ENCODE data around the gene BTRC. TPM values are rescaled to one million over a fixed set of nuclear protein-coding genes. Genes with fewer than 3 reads are reported as not detected.

The BTRC gene
- total RNA-seq = 11.8 and 19.4 TPM in 2 replicates

DNA sequence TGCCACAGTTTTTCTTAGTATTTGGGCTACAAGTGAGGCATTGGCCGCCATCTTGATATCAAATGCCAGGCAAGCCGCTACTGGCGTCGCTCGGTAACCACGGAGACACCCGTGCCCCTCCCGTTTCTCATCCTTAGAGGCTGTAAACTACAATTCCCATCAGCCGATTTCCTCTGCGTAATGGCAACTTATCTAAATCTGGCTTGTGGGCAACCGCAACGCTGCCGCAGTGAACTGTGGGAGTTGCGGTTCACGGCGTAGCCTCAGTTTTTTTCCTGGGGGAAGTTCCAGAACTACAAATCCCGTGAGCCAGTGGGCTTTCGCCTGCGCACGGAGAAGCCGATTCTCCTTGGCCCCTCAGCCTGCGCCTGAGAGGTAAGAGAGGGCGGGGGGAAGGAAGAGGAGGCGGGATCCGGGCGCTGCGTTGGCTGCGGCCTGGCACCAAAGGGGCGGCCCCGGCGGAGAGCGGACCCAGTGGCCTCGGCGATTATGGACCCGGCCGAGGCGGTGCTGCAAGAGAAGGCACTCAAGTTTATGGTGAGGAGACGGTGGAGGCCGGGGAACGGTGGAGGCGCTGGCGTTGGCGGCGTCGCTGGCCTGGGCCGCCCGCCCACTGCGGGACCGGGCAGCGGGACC lies at the start of gene BTRC:
BTRC (plus strand) TSS at position 474 of the 636 bp plus-strand sequence; CDS start at position 490, 16 bp downstream.
- Mint-ChIP-seq H3K27me3 (peaks cover 18% of the 10 kb centered on the region), H3K36me3 (ENCODE audit: low read depth) (peaks cover 12% of the 10 kb centered on the region), H3K27ac (peak within 1 kb of the TSS; percentile 90), H3K4me3 (peak within 1 kb of the TSS; percentile 99), H3K9me3 (no peaks in the 10 kb centered on the region), H3K4me1 (peaks cover 24% of the 10 kb centered on the region)
- ATAC-seq (ENCODE audit: low read depth) (peak; percentile 96), DNase-seq (peak; percentile 89)
- ChIA-PET CTCF (no interaction called here), POLR2A (interaction anchor here (0.6 to 1.0 kb wide), 2 partner anchors 51 to 1742 kb away, joined by 3 read pairs; no protein-coding TSS in a partner anchor)
- TF ChIP-seq, protein P1, sequence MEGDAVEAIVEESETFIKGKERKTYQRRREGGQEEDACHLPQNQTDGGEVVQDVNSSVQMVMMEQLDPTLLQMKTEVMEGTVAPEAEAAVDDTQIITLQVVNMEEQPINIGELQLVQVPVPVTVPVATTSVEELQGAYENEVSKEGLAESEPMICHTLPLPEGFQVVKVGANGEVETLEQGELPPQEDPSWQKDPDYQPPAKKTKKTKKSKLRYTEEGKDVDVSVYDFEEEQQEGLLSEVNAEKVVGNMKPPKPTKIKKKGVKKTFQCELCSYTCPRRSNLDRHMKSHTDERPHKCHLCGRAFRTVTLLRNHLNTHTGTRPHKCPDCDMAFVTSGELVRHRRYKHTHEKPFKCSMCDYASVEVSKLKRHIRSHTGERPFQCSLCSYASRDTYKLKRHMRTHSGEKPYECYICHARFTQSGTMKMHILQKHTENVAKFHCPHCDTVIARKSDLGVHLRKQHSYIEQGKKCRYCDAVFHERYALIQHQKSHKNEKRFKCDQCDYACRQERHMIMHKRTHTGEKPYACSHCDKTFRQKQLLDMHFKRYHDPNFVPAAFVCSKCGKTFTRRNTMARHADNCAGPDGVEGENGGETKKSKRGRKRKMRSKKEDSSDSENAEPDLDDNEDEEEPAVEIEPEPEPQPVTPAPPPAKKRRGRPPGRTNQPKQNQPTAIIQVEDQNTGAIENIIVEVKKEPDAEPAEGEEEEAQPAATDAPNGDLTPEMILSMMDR (IDR thresholded peaks at IDR 0.05) = no peak
- intact Hi-C loops (cut with micrococcal nuclease) = loop anchor here (1.0 to 10.0 kb wide), 10 partner anchors 211 to 1388 kb away; partner anchors contain the start of genes ACTR1A, DPCD, FBXW4 and GBF1

DNA sequence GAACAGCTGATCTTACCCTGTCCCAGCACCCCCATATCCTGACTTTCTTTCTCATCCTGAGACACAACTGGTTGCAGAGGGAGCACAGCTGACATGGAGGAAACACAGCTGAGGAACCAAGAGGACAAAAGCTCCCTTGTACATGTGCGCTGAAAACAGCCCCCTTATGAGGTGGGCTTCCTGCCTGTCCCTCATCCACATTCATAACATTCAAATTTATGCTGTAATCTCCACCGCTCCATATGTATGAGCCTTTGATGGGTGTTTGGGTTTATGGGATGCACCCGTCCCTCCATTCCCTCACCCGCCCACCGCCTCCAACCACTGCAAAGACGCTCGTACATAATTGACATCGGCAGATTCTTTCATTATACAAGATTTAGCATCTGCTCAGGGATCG lies 49.6 kb upstream of the BTRC start:
- H3K9me3 Mint-ChIP-seq = no peaks in the 10 kb centered on the region
- peaks cover 60% of the 10 kb centered on the region for H3K27me3 Mint-ChIP-seq
- intact Hi-C loops (cut with micrococcal nuclease) = no loop called here
- no peaks in the 10 kb centered on the region for H3K36me3 Mint-ChIP-seq (ENCODE audit: low read depth)
- H3K4me1 Mint-ChIP-seq = no peaks in the 10 kb centered on the region
- DNase-seq (no peak), ATAC-seq (ENCODE audit: low read depth) (no peak)
- no peak overlapping the region for H3K27ac Mint-ChIP-seq
- ChIA-PET CTCF (no interaction called here), POLR2A (no interaction called here)
- TF ChIP-seq, protein P1 (IDR thresholded peaks at IDR 0.05) = no peak
- H3K4me3 Mint-ChIP-seq = no peak overlapping the region

- CTCF ChIA-PET = no interaction called here
- Mint-ChIP-seq H3K36me3 (ENCODE audit: low read depth) (no peaks in the 10 kb centered on the region), H3K27me3 (peaks cover 62% of the 10 kb centered on the region), H3K4me1 (peaks cover 2% of the 10 kb centered on the region), H3K9me3 (no peaks in the 10 kb centered on the region), H3K27ac (no peak overlapping the region), H3K4me3 (no peak overlapping the region)
- no peak for ATAC-seq (ENCODE audit: low read depth)
- TF ChIP-seq, protein P1 (IDR thresholded peaks at IDR 0.05) = no peak
- intact Hi-C loops (cut with micrococcal nuclease) = no loop called here
- DNase-seq = no peak
- POLR2A ChIA-PET = no interaction called here
These were observed 48.4 kb upstream of the BTRC start for GRCh38 chr10:101305320-101306241.

- ATAC-seq (ENCODE audit: low read depth) (no peak), DNase-seq (no peak)
- Mint-ChIP-seq H3K9me3 (no peaks in the 10 kb centered on the region), H3K36me3 (ENCODE audit: low read depth) (no peaks in the 10 kb centered on the region), H3K27me3 (peaks cover 70% of the 10 kb centered on the region), H3K4me3 (no peak overlapping the region), H3K27ac (no peak overlapping the region), H3K4me1 (peaks cover 7% of the 10 kb centered on the region)
- TF ChIP-seq, protein P1 (IDR thresholded peaks at IDR 0.05) = no peak
- intact Hi-C loops (cut with micrococcal nuclease) = no loop called here
- ChIA-PET CTCF (interaction anchor here (1.4 to 1.5 kb wide), 2 partner anchors 16 to 166 kb away, joined by 3 to 4 read pairs; no protein-coding TSS in a partner anchor), POLR2A (no interaction called here)
These were observed 45.9 kb upstream of the BTRC start for GRCh38 chr10:101308051-101308450.

All from activated B cell treated with CpG ODN at 0.5 μM for 24 hours (primary cell).